Panc1 (cell line): ENCODE results near the gene PEX12. TPM values are rescaled to one million over a fixed set of nuclear protein-coding genes. Genes with fewer than 3 reads are reported as not detected.

ENCODE experiments used
- ATAC-seq: fragments of 200-7000 bp; cut with Tn5 transposase; 2 replicates; pipeline ENCODE4 v1.9.1; 2020; ENCODE audit warnings: mild to moderate bottlenecking, moderate library complexity
- BruUV-seq: library from RNA; stranded (reverse); fragments of 400-500 nt; replicated peaks from 2 replicates; lab custom pipeline; 2021; lab: Mats Ljungman, UMichigan
- CTCF ChIA-PET: fragments of 300-600 bp; sonication (Branson Sonifier 250); formaldehyde crosslinking; loops from one replicate; lab custom pipeline; 2022; ENCODE audit warnings: antibody characterized with exemption; lab: Charles Lee
- POLR2A ChIA-PET: fragments of 300-600 bp; sonication (Branson Sonifier 250); formaldehyde crosslinking; loops from one replicate; lab custom pipeline; 2022; ENCODE audit warnings: antibody characterized with exemption; lab: Charles Lee
- DNase-seq: peaks from one replicate; pipeline ENCODE4 v3.0.0-alpha.2; 2010; ENCODE audit warnings: low read depth, low spot score
- H3K27ac ChIP-seq: 2 replicates; pipeline ENCODE4 v1.5.1; 2011; ENCODE audit warnings: mild to moderate bottlenecking, low read length, inconsistent platforms
- H3K27me3 ChIP-seq: fragments of 200-500 bp; sonication (Bioruptor generic); 2 replicates; pipeline ENCODE4 v1.6.0; 2014; ENCODE audit warnings: low read length, inconsistent platforms; ENCODE audit not compliant: control insufficient read depth, insufficient read depth
- H3K36me3 ChIP-seq: fragments of 200-500 bp; sonication (Bioruptor generic); 2 replicates; pipeline ENCODE4 v1.5.1; 2014; ENCODE audit warnings: inconsistent platforms, mild to moderate bottlenecking, low read length, moderate library complexity; ENCODE audit not compliant: control insufficient read depth, insufficient read depth
- H3K4me1 ChIP-seq: 2 replicates; pipeline ENCODE4 v1.5.1; 2011; ENCODE audit warnings: inconsistent platforms, mild to moderate bottlenecking, low read length, moderate library complexity; ENCODE audit not compliant: control insufficient read depth, insufficient read depth
- H3K4me3 ChIP-seq, 2 experiments: 2 replicates each; pipeline ENCODE4 v1.5.1; 2011 to 2012; ENCODE audit warnings: low read depth in 2 of 2, low read length in 2 of 2, mild to moderate bottlenecking in 2 of 2, inconsistent platforms in 1 of 2, moderate library complexity in 1 of 2
- H3K9me3 ChIP-seq: fragments of 200-500 bp; sonication (Bioruptor generic); 2 replicates; pipeline ENCODE4 v1.5.1; 2014; ENCODE audit warnings: low read depth, mild to moderate bottlenecking, inconsistent platforms, low read length, moderate library complexity; ENCODE audit not compliant: control insufficient read depth, insufficient read depth
- POLR2AphosphoS5 ChIP-seq: IDR thresholded peaks from 2 replicates; pipeline ENCODE4 v1.6.1; 2012; ENCODE audit warnings: mild to moderate bottlenecking, low read depth, low read length, moderate library complexity
- SIN3A ChIP-seq: IDR thresholded peaks from 2 replicates; pipeline ENCODE4 v1.6.1; 2012; ENCODE audit warnings: low read depth, mild to moderate bottlenecking, low read length, moderate library complexity, borderline replicate concordance; ENCODE audit not compliant: insufficient read depth
- TCF7L2 ChIP-seq: IDR thresholded peaks from 2 replicates; pipeline ENCODE4 v1.6.1; 2011; ENCODE audit warnings: mild to moderate bottlenecking, low read depth, low read length, inconsistent platforms
- in situ Hi-C: cut with HindIII; loops from 2 replicates; pipeline ENCODE4 v1.10.0; 2016; ENCODE audit warnings: low sequenced_read_pairs, low pct_unique_long_range_greater_than_20kb
- intact Hi-C: fragments of 100-400 bp; cut with micrococcal nuclease; formaldehyde crosslinking; loops from one replicate; pipeline ENCODE4 v1.10.0; 2022; ENCODE audit not compliant: unreplicated experiment
- total RNA-seq: library from RNA; stranded (reverse); gene quantifications from one replicate; pipeline ENCODE4 v1.2.1, GENCODE V29; 2021; ENCODE audit not compliant: unreplicated experiment
- TF ChIP-seq, protein P1 (sequence below): fragments of 450-650 bp; IDR thresholded peaks from 2 replicates; pipeline ENCODE4 v1.5.1; 2017; ENCODE audit warnings: mild to moderate bottlenecking
- TF ChIP-seq, protein P2 (sequence below), 2 experiments: IDR thresholded peaks; 2 replicates each; pipeline ENCODE4 v1.6.1; 2011 to 2012; ENCODE audit warnings: low read depth in 2 of 2, control low read depth in 1 of 2, low read length in 1 of 2, mild to moderate bottlenecking in 1 of 2, moderate library complexity in 1 of 2; ENCODE audit not compliant: insufficient read depth in 1 of 2

PEX12 gene
- total RNA-seq, 1 experiment from 2014 or later, result 6.6 TPM

DNA sequence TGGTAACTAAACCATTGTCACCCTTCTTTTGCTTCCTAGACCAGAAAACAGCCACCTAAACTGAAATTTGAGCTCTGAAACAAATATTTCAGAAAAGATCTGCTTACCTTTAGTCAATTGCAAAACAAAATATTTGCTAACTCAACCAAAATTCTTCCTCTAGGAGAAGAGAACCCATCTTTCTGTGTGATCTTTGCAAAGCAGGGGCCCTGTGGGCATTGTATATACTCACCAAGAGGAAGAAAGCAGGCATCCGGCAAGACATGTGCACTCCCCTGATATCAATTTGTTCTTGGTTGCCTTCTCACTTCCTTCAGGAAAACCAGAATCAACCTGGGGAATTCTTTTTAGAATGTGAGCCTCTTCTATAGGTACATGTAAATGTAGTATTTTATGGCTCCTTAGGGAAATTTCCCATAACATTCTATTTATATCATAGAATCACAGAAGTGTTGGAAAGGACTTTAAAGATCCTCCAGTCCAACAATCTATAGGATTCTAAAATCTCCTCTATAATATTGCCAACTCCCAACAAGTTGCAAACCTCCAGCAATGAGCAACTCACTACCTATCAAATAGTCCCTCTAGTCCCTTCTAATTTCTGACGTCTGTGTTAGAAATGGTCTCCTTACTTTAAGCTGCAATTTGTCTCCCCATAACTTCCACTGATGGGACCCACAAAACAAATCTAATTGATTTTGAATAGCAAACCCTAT, 18.7 kb downstream of the PEX12 start:
- CTCF ChIA-PET, result interaction anchor here (0.6 kb wide), 1 partner anchor 26 kb away, joined by 4 read pairs; no protein-coding TSS in a partner anchor
- TF ChIP-seq SIN3A (no peak), TCF7L2 (no peak), POLR2AphosphoS5 (no peak)
- TF ChIP-seq, protein P1, sequence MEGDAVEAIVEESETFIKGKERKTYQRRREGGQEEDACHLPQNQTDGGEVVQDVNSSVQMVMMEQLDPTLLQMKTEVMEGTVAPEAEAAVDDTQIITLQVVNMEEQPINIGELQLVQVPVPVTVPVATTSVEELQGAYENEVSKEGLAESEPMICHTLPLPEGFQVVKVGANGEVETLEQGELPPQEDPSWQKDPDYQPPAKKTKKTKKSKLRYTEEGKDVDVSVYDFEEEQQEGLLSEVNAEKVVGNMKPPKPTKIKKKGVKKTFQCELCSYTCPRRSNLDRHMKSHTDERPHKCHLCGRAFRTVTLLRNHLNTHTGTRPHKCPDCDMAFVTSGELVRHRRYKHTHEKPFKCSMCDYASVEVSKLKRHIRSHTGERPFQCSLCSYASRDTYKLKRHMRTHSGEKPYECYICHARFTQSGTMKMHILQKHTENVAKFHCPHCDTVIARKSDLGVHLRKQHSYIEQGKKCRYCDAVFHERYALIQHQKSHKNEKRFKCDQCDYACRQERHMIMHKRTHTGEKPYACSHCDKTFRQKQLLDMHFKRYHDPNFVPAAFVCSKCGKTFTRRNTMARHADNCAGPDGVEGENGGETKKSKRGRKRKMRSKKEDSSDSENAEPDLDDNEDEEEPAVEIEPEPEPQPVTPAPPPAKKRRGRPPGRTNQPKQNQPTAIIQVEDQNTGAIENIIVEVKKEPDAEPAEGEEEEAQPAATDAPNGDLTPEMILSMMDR, result no peak
- TF ChIP-seq, protein P2, sequence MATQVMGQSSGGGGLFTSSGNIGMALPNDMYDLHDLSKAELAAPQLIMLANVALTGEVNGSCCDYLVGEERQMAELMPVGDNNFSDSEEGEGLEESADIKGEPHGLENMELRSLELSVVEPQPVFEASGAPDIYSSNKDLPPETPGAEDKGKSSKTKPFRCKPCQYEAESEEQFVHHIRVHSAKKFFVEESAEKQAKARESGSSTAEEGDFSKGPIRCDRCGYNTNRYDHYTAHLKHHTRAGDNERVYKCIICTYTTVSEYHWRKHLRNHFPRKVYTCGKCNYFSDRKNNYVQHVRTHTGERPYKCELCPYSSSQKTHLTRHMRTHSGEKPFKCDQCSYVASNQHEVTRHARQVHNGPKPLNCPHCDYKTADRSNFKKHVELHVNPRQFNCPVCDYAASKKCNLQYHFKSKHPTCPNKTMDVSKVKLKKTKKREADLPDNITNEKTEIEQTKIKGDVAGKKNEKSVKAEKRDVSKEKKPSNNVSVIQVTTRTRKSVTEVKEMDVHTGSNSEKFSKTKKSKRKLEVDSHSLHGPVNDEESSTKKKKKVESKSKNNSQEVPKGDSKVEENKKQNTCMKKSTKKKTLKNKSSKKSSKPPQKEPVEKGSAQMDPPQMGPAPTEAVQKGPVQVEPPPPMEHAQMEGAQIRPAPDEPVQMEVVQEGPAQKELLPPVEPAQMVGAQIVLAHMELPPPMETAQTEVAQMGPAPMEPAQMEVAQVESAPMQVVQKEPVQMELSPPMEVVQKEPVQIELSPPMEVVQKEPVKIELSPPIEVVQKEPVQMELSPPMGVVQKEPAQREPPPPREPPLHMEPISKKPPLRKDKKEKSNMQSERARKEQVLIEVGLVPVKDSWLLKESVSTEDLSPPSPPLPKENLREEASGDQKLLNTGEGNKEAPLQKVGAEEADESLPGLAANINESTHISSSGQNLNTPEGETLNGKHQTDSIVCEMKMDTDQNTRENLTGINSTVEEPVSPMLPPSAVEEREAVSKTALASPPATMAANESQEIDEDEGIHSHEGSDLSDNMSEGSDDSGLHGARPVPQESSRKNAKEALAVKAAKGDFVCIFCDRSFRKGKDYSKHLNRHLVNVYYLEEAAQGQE (IDR thresholded peaks at IDR 0.05; ENCODE audit: insufficient read depth in 1 of 2, low read depth in 2 of 2, low read length in 1 of 2), result no peak
- DNase-seq, result no peak
- no peak overlapping the region for H3K4me3 ChIP-seq
- H3K9me3 ChIP-seq, result no peaks in the 10 kb centered on the region
- no TSS peak for BruUV-seq
- no peaks in the 10 kb centered on the region for H3K4me1 ChIP-seq
- POLR2A ChIA-PET, result interaction anchor here (0.5 kb wide), 1 partner anchor 18 kb away, joined by 3 read pairs; no protein-coding TSS in a partner anchor
- no peaks in the 10 kb centered on the region for H3K36me3 ChIP-seq
- in situ Hi-C loops (no loop called here), intact Hi-C loops (loop anchor here (5.0 kb wide), 1 partner anchor 188 kb away; no protein-coding TSS in a partner anchor)
- no peaks in the 10 kb centered on the region for H3K27me3 ChIP-seq
- no peak overlapping the region for H3K27ac ChIP-seq
- no peak for ATAC-seq

DNA sequence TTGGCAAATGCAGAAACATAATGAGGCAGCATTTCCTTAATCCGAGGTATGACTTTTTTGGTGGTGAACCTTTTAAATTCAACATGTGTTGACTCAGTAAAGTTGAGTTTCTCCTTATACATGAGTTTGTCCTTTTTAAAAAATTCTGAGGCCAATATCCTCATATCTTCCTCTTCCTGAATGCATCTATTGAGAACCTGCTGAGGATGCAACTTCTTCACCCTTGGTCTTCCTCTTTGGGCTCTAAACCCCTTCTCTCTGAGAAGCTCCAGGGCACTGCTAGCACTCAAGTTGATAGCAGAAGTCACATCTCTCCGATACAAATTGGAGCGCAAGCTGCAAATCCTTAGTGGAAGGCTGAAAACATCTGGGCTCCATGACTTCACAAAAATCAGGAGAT, 21.0 kb downstream of the PEX12 start:
- Histone ChIP-seq H3K36me3 (no peaks in the 10 kb centered on the region), H3K27ac (no peak overlapping the region), H3K4me1 (no peaks in the 10 kb centered on the region), H3K4me3 (no peak overlapping the region), H3K9me3 (no peaks in the 10 kb centered on the region), H3K27me3 (no peaks in the 10 kb centered on the region)
- in situ Hi-C loops, result no loop called here
- POLR2A ChIA-PET, result interaction anchor here (0.6 kb wide), 1 partner anchor 12 kb away, joined by 4 read pairs; no protein-coding TSS in a partner anchor
- intact Hi-C loops, result loop anchor here (5.0 kb wide), 1 partner anchor 190 kb away; no protein-coding TSS in a partner anchor
- DNase-seq (no peak), ATAC-seq (no peak)
- BruUV-seq, result no TSS peak
- CTCF ChIA-PET, result no interaction called here
- TF ChIP-seq, protein P1, result no peak
- TF ChIP-seq TCF7L2 (no peak), POLR2AphosphoS5 (no peak), SIN3A (no peak)
- TF ChIP-seq, protein P2 (IDR thresholded peaks at IDR 0.05; ENCODE audit: insufficient read depth in 1 of 2, low read depth in 2 of 2, low read length in 1 of 2), result no peak
